ENCODE data around the gene YIF1B. TPM values are rescaled to one million over a fixed set of nuclear protein-coding genes. Genes with fewer than 3 reads are reported as not detected.
"Not testable (repeated sequence)": the region's sequence is repeated elsewhere in the genome, so short reads cannot be mapped to it uniquely, and the experiment has no call there.

YIF1B gene
- total RNA-seq, 4 donors from 2014 or later: 15.0 to 24.5 (median 18.4) TPM

DNA sequence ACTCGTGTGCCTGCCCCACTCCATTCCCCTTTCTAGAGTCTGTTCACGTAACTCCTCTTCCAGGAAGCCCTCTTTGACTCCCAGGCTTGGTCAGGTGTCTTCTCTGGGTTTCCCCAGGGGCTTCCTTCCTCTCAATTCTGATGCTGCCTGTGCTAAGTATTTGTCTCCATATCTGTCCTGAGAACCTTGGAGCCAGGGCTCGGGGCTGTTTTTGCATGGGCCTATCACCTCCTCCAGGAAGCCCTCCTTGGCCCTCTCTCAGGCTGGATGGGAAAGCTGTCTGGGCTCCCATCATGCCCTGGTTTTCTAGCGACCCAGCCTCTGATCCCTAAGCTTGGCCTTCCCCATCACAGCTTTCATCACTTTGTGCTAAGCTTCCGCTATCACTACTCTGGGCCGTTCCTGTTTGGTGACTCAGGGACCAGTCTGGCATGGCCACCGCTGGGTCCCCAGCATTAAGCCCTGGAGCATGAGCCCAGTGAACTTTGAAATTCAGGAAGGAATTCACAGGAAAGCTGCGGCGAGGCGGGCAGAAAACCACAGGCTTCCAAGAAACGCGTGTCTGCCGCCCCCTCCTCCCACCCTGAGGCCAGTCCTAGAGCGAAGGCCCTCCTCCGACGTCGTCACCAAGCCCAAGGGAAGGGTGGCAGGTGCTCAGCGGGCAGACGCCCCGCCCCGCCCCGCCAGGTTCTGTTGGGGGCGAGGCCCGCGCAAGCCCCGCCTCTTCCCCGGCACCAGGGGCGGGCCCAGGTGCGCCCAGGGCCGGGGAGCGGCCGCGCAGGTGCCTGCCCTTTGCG, 51.9 kb downstream of the YIF1B start:
- H3K4me1 ChIP-seq: peaks cover 5 to 52% (median 36%) of the 10 kb centered on the region in 4 donors
- DNase-seq: peak; percentile 96
- in situ Hi-C loops (cut with MboI; ENCODE audit: low pct_ligation_motif_present in 1 of 4, low pct_unique_long_range_greater_than_20kb in 1 of 4, low sequenced_read_pairs in 3 of 4): no loop called here
- intact Hi-C loops (cut with DNase I; ENCODE audit: low total_unique reads): no loop called here
- peak overlapping the region; percentile 92 to 98 (median 94) for H3K27ac ChIP-seq
- no peaks in the 10 kb centered on the region for H3K9me3 ChIP-seq
- WGBS, 2 donors (ENCODE audit: low coverage in 1 of 2): 19 to 41% methylated on average over 3 to 19 of the region's 34 CpGs
- no peak for TF ChIP-seq EP300 (IDR thresholded peaks at IDR 0.05; ENCODE audit: low read depth)
- TF ChIP-seq, protein P1, sequence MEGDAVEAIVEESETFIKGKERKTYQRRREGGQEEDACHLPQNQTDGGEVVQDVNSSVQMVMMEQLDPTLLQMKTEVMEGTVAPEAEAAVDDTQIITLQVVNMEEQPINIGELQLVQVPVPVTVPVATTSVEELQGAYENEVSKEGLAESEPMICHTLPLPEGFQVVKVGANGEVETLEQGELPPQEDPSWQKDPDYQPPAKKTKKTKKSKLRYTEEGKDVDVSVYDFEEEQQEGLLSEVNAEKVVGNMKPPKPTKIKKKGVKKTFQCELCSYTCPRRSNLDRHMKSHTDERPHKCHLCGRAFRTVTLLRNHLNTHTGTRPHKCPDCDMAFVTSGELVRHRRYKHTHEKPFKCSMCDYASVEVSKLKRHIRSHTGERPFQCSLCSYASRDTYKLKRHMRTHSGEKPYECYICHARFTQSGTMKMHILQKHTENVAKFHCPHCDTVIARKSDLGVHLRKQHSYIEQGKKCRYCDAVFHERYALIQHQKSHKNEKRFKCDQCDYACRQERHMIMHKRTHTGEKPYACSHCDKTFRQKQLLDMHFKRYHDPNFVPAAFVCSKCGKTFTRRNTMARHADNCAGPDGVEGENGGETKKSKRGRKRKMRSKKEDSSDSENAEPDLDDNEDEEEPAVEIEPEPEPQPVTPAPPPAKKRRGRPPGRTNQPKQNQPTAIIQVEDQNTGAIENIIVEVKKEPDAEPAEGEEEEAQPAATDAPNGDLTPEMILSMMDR (IDR thresholded peaks at IDR 0.05): no peak
- TF ChIP-seq POLR2AphosphoS5 (IDR thresholded peaks at IDR 0.05): no peak
- no peak for TF ChIP-seq POLR2A (IDR thresholded peaks at IDR 0.05)
- no peaks in the 10 kb centered on the region for H3K36me3 ChIP-seq
- peak overlapping the region; percentile 63 to 81 (median 66) for H3K4me3 ChIP-seq
- no peaks in the 10 kb centered on the region for H3K27me3 ChIP-seq

DNA sequence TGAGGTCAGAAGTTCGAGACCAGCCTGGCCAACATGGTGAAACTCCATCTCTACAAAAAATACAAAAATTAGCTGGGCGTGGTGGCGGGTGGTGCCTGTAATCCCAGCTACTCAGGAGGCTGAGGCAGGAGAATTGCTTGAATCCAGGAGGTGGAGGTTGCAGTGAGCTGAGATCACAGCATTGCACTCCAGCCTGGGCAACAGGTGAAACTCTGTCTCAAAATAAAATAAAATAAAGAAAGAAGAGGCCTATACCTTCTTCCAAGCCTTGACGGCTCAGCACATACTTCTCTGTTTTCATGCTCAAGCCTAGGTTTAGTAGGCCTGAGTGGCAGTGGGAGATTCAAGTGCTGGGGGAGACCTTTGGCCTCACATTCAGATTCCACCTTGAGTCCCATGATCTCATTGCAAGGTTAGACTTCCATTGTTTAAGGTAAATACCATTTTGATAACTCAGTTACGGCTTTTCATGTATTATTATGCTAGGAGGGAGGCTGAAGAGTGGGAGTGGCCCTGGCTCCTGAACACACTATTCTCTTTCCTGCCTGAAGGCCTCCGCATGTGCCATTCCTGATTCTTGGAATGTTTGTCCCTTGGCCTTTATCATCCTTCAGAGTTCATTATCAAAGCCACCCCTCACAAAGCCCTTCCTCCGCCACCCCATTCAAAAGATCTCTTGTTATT, 53.0 kb downstream of the YIF1B start:
- in situ Hi-C loops (cut with MboI; ENCODE audit: low pct_ligation_motif_present in 1 of 4, low pct_unique_long_range_greater_than_20kb in 1 of 4, low sequenced_read_pairs in 3 of 4): no loop called here
- Histone ChIP-seq H3K27ac (peak overlapping the region in 3 of 4 donors; percentile 92 to 98 (median 94)), H3K27me3 (no peaks in the 10 kb centered on the region), H3K4me1 (peaks cover 5 to 40% (median 28%) of the 10 kb centered on the region in 4 donors), H3K9me3 (no peaks in the 10 kb centered on the region), H3K36me3 (no peaks in the 10 kb centered on the region), H3K4me3 (no peak overlapping the region)
- peak in 1 of 3 donors; percentile 30 for TF ChIP-seq POLR2AphosphoS5 (IDR thresholded peaks at IDR 0.05)
- TF ChIP-seq, protein P1 (IDR thresholded peaks at IDR 0.05): no peak
- DNase-seq: no peak
- intact Hi-C loops (cut with DNase I; ENCODE audit: low total_unique reads): no loop called here
- 75 to 79% methylated on average over 2 to 7 of the region's 7 CpGs for WGBS, 2 donors (ENCODE audit: low coverage in 1 of 2)

DNA sequence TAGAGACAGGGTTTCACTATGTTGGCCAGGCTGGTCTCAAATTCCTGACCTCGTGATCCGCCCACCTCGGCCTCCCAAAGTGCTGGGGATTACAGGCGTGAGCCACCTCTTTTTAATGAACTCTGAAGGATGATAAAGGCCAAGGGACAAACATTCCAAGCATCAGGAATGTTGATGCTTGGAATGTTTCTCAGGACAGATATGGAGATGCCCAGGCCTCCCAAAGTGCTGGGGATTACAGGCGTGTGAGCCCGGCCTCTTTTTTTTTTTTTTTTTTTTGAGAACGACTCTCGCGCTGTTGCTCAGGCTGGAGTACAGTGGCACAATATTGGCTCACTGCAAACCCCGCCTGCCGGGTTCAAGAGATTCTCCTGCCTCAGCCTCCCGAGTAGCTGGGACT, 53.8 kb downstream of the YIF1B start:
- H3K27ac ChIP-seq; DNase-seq; H3K4me3 ChIP-seq; H3K9me3 ChIP-seq; H3K36me3 ChIP-seq; intact Hi-C loops (cut with DNase I; ENCODE audit: low total_unique reads); H3K27me3 ChIP-seq; in situ Hi-C loops (cut with MboI; ENCODE audit: low pct_ligation_motif_present in 1 of 4, low pct_unique_long_range_greater_than_20kb in 1 of 4, low sequenced_read_pairs in 3 of 4): not testable (repeated sequence)
- peaks cover 5 to 32% (median 23%) of the 10 kb centered on the region in 4 donors for H3K4me1 ChIP-seq
- 95 to 96% methylated on average over 3 to 12 of the region's 12 CpGs for WGBS, 2 donors (ENCODE audit: low coverage in 1 of 2)

DNA sequence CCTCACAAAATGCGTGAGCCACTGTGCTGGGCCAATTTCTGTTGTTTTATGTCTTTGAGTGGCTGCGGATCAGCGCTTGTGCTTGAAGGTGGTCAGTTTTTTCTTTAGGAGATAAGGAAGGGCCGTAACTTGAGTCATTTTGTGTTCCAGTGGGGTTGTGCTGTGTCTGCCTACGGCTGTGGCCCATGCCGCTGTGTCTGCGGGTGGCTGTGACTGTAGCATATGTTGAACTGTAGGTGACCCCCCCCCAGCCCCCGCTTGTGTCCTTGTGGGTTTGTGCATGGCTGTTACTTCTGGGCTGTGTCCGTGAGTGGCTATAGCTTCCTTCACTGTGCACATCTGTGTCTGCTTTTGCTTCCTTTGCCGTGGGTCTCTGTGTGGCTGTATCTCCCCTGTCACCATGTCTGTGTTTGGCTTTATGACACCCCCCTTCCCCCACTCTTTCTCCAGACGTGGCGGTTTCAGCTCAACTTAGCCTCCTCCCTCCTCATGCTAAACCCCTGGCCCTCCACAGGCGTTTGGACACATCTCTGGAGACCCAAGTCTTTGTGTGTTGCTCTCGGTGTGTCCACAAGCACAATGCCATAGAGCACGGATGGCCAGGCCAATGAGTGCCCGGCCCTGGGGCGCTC, 60.2 kb downstream of the YIF1B start:
- Histone ChIP-seq H3K9me3 (no peaks in the 10 kb centered on the region), H3K4me1 (peaks cover 22 to 60% (median 27%) of the 10 kb centered on the region in 4 donors), H3K36me3 (no peaks in the 10 kb centered on the region), H3K4me3 (peak overlapping the region; percentile 44 to 65 (median 52)), H3K27ac (peak overlapping the region; percentile 83 to 92 (median 90)), H3K27me3 (peaks cover 24% of the 10 kb centered on the region)
- intact Hi-C loops (cut with DNase I; ENCODE audit: low total_unique reads): loop anchor here (2.0 kb wide), 1 partner anchor 65 kb away; no protein-coding TSS in a partner anchor
- in situ Hi-C loops (cut with MboI; ENCODE audit: low pct_ligation_motif_present in 1 of 4, low pct_unique_long_range_greater_than_20kb in 1 of 4, low sequenced_read_pairs in 3 of 4): no loop called here
- no peak for DNase-seq
- WGBS, 2 donors (ENCODE audit: low coverage in 1 of 2): 20 to 56% methylated on average over 2 to 17 of the region's 17 CpGs
- TF ChIP-seq POLR2A (IDR thresholded peaks at IDR 0.05) (no peak), POLR2AphosphoS5 (IDR thresholded peaks at IDR 0.05) (no peak), EP300 (IDR thresholded peaks at IDR 0.05; ENCODE audit: low read depth) (no peak)
- TF ChIP-seq, protein P1 (IDR thresholded peaks at IDR 0.05): no peak
